MG63 (cell line): ENCODE measurements around the gene BLMH. TPM values are rescaled to one million over a fixed set of nuclear protein-coding genes. Genes with fewer than 3 reads are reported as not detected.

Experiments
- DNase-seq: peaks from one replicate; pipeline ENCODE4 v3.0.0-alpha.2; 2020
- H3K27me3 ChIP-seq: fragments of 250-450 bp; sonication (Bioruptor Pico); 2 replicates; pipeline ENCODE4 v1.5.1; 2020; ENCODE audit warnings: mild to moderate bottlenecking, moderate library complexity
- H3K36me3 ChIP-seq: fragments of 250-450 bp; sonication (Bioruptor Pico); 2 replicates; pipeline ENCODE4 v1.5.1; 2020; ENCODE audit warnings: mild to moderate bottlenecking, moderate library complexity
- H3K4me3 ChIP-seq: fragments of 250-450 bp; sonication (Bioruptor Pico); 2 replicates; pipeline ENCODE4 v1.5.1; 2020; ENCODE audit warnings: mild to moderate bottlenecking, moderate library complexity
- H3K9me3 ChIP-seq: fragments of 250-450 bp; sonication (Bioruptor Pico); 2 replicates; pipeline ENCODE4 v1.5.1; 2020; ENCODE audit warnings: mild to moderate bottlenecking, moderate library complexity
- total RNA-seq: library from RNA; depleted of rRNA; stranded (reverse); fragments of >200 nt; shearing (Covaris generic); gene quantifications from 2 replicates; pipeline ENCODE4 v1.2.3, GENCODE V29; 2014; ENCODE audit warnings: low replicate concordance

Gene BLMH
- total RNA-seq, 1 experiment from 2014 or later: 45.0 TPM

GRCh38 chr17:30226878-30227277 is 64.9 kb downstream of the BLMH start:
- no peak overlapping the region for H3K4me3 ChIP-seq
- no peaks in the 10 kb centered on the region for H3K9me3 ChIP-seq
- no peak for DNase-seq
- H3K36me3 ChIP-seq: no peaks in the 10 kb centered on the region
- 0 out of 2 replicates have a peak, but pooled peaks cover 1% of the 10 kb centered on the region for H3K27me3 ChIP-seq

- Histone ChIP-seq H3K9me3 (no peaks in the 10 kb centered on the region), H3K36me3 (no peaks in the 10 kb centered on the region), H3K4me3 (no peak overlapping the region), H3K27me3 (no peaks in the 10 kb centered on the region)
- DNase-seq: no peak
These were observed 65.7 kb downstream of the BLMH start for GRCh38 chr17:30225919-30226553.

GRCh38 chr17:30225112-30225511 is 66.6 kb downstream of the BLMH start:
- no peak for DNase-seq
- no peaks in the 10 kb centered on the region for H3K9me3 ChIP-seq
- no peaks in the 10 kb centered on the region for H3K36me3 ChIP-seq
- no peaks in the 10 kb centered on the region for H3K27me3 ChIP-seq
- H3K4me3 ChIP-seq: no peak overlapping the region

- no peak for DNase-seq
- H3K27me3 ChIP-seq: no peaks in the 10 kb centered on the region
- no peaks in the 10 kb centered on the region for H3K9me3 ChIP-seq
- no peaks in the 10 kb centered on the region for H3K36me3 ChIP-seq
- no peak overlapping the region for H3K4me3 ChIP-seq
These were observed 67.3 kb downstream of the BLMH start for GRCh38 chr17:30224419-30224960.

GRCh38 chr17:30222721-30223175 is 69.0 kb downstream of the BLMH start:
- no peaks in the 10 kb centered on the region for H3K27me3 ChIP-seq
- H3K36me3 ChIP-seq: no peaks in the 10 kb centered on the region
- H3K9me3 ChIP-seq: no peaks in the 10 kb centered on the region
- no peak overlapping the region for H3K4me3 ChIP-seq
- DNase-seq: no peak

GRCh38 chr17:30222251-30222650 is 69.5 kb downstream of the BLMH start:
- DNase-seq: no peak
- Histone ChIP-seq H3K36me3 (no peaks in the 10 kb centered on the region), H3K27me3 (no peaks in the 10 kb centered on the region), H3K9me3 (no peaks in the 10 kb centered on the region), H3K4me3 (no peak overlapping the region)

- H3K9me3 ChIP-seq: no peaks in the 10 kb centered on the region
- no peaks in the 10 kb centered on the region for H3K36me3 ChIP-seq
- no peak for DNase-seq
- no peak overlapping the region for H3K4me3 ChIP-seq
- no peaks in the 10 kb centered on the region for H3K27me3 ChIP-seq
These were observed 70.4 kb downstream of the BLMH start for GRCh38 chr17:30221346-30221745.

GRCh38 chr17:30220414-30220813 is 71.3 kb downstream of the BLMH start:
- no peak overlapping the region for H3K4me3 ChIP-seq
- no peaks in the 10 kb centered on the region for H3K27me3 ChIP-seq
- no peak for DNase-seq
- no peaks in the 10 kb centered on the region for H3K36me3 ChIP-seq
- H3K9me3 ChIP-seq: no peaks in the 10 kb centered on the region

- Histone ChIP-seq H3K9me3 (no peaks in the 10 kb centered on the region), H3K4me3 (no peak overlapping the region), H3K27me3 (no peaks in the 10 kb centered on the region), H3K36me3 (no peaks in the 10 kb centered on the region)
- DNase-seq: no peak
These were observed 71.9 kb downstream of the BLMH start for GRCh38 chr17:30219833-30220232.

GRCh38 chr17:30219315-30219714 is 72.4 kb downstream of the BLMH start:
- Histone ChIP-seq H3K9me3 (no peaks in the 10 kb centered on the region), H3K36me3 (no peaks in the 10 kb centered on the region), H3K4me3 (no peak overlapping the region), H3K27me3 (no peaks in the 10 kb centered on the region)
- no peak for DNase-seq

- no peak for DNase-seq
- H3K27me3 ChIP-seq: no peaks in the 10 kb centered on the region
- no peaks in the 10 kb centered on the region for H3K36me3 ChIP-seq
- H3K9me3 ChIP-seq: no peaks in the 10 kb centered on the region
- no peak overlapping the region for H3K4me3 ChIP-seq
These were observed 72.9 kb downstream of the BLMH start for GRCh38 chr17:30218799-30219198.

- Histone ChIP-seq H3K27me3 (no peaks in the 10 kb centered on the region), H3K4me3 (no peak overlapping the region), H3K9me3 (no peaks in the 10 kb centered on the region), H3K36me3 (no peaks in the 10 kb centered on the region)
- no peak for DNase-seq
These were observed 73.9 kb downstream of the BLMH start for GRCh38 chr17:30217746-30218245.

- no peak for DNase-seq
- Histone ChIP-seq H3K9me3 (no peaks in the 10 kb centered on the region), H3K4me3 (no peak overlapping the region), H3K27me3 (no peaks in the 10 kb centered on the region), H3K36me3 (no peaks in the 10 kb centered on the region)
These were observed 74.7 kb downstream of the BLMH start for GRCh38 chr17:30217054-30217453.

GRCh38 chr17:30212750-30213149 is 79.0 kb downstream of the BLMH start:
- Histone ChIP-seq H3K36me3 (no peaks in the 10 kb centered on the region), H3K27me3 (peaks cover 2% of the 10 kb centered on the region; the same call in 1 of the 2 replicates), H3K9me3 (no peaks in the 10 kb centered on the region), H3K4me3 (no peak overlapping the region)
- DNase-seq: no peak

GRCh38 chr17:30211371-30211770 is 80.4 kb downstream of the BLMH start:
- Histone ChIP-seq H3K27me3 (peaks cover 2% of the 10 kb centered on the region; the same call in 1 of the 2 replicates), H3K4me3 (no peak overlapping the region), H3K9me3 (no peaks in the 10 kb centered on the region), H3K36me3 (no peaks in the 10 kb centered on the region)
- no peak for DNase-seq

- H3K9me3 ChIP-seq: no peaks in the 10 kb centered on the region
- peaks cover 3% of the 10 kb centered on the region; the same call in 1 of the 2 replicates for H3K27me3 ChIP-seq
- H3K36me3 ChIP-seq: no peaks in the 10 kb centered on the region
- DNase-seq: no peak
- no peak overlapping the region for H3K4me3 ChIP-seq
These were observed 80.8 kb downstream of the BLMH start for GRCh38 chr17:30210901-30211300.

GRCh38 chr17:30210366-30210765 is 81.4 kb downstream of the BLMH start:
- no peak for DNase-seq
- no peaks in the 10 kb centered on the region for H3K9me3 ChIP-seq
- H3K4me3 ChIP-seq: no peak overlapping the region
- H3K36me3 ChIP-seq: no peaks in the 10 kb centered on the region
- H3K27me3 ChIP-seq: peaks cover 6% of the 10 kb centered on the region; the same call in 1 of the 2 replicates

GRCh38 chr17:30209930-30210329 is 81.8 kb downstream of the BLMH start:
- DNase-seq: no peak
- no peak overlapping the region for H3K4me3 ChIP-seq
- no peaks in the 10 kb centered on the region for H3K36me3 ChIP-seq

More at GRCh38 chr17:30209930-30210329, 81.8 kb downstream of the BLMH start:
- no peaks in the 10 kb centered on the region for H3K9me3 ChIP-seq
- H3K27me3 ChIP-seq: peaks cover 6% of the 10 kb centered on the region; the same call in 1 of the 2 replicates
